GM18511 (cell line): ENCODE data around the gene TRIM40.
"Not testable (repeated sequence)": the region's sequence is repeated elsewhere in the genome, so short reads cannot be mapped to it uniquely, and the experiment has no call there.

ENCODE experiments used
- ATAC-seq: cut with Tn5 transposase; IDR thresholded peaks from one replicate; pipeline ENCODE4 v1.9.1; 2021; ENCODE audit warnings: mild to moderate bottlenecking, moderate library complexity; ENCODE audit not compliant: unreplicated experiment

Gene TRIM40

DNA sequence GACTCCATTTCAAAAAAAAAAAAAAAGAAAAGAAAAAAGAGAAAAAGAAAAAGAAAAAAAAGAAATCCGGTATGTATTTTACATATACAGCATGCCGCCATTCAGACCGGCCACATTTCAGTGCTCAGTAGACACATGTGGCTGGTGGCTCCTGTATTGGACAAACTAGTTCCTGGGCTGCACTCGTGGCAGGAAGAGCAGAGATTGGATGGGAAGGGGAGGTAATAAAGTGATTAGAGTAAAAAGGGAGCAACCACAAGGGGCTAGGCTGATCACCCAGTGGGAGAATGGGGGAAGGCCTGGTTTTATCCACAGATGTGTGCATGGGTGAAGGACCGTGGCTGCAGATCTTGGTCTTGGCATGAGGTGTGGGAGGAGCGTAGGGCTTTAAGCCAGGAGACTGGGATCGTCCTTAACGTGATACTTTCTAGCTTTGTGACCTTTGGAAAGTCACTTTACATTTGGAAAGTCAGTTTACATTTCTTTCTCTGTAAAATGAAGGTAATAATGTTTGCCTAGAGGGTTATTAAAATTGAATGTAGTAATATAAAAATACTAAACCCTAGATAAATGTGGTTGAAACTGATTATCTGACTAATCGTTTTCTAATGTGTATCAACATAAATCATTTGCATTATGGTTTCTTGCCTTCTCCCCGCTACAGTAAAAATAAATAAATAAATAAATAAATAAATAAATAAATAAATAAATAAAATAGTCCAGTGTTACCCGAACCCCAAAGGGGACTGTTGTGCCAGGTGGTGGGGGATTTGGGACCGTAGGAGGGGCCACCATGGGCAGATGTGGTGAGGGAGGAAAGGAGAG, 26.5 kb downstream of the TRIM40 start:
- ATAC-seq = no peak

DNA sequence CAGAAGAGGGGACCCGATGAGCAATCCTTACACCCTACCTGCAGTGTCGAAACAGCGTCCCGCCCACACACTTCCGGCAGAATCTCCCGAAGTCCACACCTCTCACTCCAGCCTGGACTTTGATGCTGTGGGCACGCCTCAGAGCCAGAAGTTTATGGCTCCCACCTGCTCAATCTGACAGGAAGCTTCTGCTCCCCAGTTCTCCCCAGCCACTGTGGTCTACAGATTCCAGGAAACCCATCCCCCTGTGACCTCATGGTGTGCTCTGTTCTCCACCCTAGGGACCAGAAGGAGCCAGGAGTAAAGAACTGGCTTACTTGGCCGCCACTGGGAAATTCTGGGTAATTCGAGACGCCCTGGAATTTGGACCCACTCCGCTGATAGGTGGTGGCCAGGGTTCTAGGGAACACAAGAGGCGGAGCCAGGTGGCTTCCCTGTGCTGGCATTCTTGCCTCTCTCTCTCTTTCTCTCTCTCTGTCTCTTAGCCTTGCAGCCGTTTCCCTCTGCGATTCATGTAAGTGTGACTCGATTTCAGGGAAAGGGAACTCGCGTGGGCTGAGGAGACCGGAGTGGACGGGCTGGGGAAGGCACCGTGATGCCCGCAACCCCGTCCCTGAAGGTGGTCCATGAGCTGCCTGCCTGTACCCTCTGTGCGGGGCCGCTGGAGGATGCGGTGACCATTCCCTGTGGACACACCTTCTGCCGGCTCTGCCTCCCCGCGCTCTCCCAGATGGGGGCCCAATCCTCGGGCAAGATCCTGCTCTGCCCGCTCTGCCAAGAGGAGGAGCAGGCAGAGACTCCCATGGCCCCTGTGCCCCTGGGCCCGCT, 27.4 kb downstream of the TRIM40 start, which contains the start of gene TRIM15:
Gene TRIM15, plus strand, starts transcription at position 457 of the 828 bp plus-strand sequence. Its CDS starts 139 bp downstream, at position 596.
- no peak for ATAC-seq

DNA sequence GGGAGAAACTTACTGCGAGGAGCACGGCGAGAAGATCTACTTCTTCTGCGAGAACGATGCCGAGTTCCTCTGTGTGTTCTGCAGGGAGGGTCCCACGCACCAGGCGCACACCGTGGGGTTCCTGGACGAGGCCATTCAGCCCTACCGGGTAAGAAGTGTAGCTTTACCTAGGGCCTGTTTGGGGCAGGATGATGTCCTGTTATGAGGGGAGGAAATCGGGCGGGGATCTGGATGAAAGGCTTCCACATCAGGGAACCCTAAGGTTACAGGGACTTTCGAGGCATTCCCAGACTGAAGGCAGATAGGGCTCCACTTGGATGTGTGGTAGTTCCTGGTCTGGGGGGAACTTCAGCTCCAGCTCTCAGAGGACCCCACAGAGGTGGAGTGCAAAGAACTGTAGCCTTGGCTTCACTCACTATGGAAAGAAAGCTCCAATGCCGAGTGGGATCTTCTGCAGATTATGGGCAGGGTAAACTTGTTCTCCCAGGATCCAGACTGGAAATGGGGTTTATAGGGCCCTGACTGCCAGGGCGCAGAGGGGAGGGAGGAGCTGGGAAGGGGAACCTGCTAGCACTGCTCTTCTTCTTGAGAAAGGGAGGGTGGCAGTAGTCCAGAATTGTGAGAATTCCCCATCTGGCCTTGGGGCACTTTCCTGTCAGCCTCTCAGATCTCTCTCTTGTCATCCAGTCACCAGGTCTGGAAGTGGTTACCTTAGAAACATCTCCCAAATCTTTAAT, 28.1 kb downstream of the TRIM40 start:
- ATAC-seq = no peak

DNA sequence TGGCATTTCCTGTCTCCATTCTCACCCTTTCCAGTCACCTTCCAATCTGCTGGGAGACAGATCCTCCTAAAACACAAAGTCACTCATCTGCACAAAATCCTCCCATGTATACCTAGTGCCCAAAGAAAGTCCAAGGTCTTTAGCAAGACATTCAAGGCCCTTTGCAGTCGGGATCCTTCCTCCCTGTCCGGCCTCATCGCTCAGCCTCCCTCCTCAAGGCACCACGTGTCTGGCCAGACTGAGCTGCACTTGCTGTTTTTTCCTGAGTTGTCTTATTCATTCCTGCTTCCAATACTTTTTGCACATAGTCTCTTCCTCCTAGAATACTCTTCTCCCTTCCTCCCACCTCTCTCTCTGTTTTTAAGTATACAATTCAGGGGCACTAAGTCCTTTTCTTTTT, 28.8 kb downstream of the TRIM40 start:
- no peak for ATAC-seq

DNA sequence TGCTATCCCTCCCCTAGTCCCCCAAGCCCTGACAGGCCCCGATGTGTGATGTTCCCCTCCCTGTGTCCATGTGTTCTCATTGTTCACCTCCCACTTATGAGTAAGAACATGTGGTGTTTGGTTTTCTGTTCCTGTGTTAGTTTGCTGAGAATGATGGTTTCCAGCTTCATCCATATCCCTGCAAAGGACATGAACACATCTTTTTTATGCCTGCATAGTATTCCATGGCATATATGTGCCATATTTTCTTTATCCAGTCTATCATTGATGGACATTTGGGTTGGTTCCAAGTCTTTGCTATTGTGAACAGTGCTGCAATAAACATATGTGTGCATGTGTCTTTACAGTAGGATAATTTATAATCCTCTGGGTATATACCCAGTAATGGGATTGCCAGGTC, 29.3 kb downstream of the TRIM40 start:
- ATAC-seq = not testable (repeated sequence)

DNA sequence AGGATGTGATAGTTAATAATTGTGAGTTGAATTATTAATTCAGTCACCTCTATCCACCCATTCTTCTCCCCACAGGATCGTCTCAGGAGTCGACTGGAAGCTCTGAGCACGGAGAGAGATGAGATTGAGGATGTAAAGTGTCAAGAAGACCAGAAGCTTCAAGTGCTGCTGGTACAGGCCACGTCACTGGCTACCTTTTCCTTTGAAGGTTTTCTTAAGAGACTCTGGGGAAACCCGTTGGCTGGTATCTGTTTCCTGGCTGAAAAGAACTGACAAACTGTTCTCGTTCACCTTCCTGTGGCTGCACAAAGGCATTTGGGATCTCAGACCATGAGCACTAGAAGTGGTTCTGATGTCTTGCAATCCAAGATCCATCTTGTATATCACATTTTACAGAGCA, 31.2 kb downstream of the TRIM40 start:
- ATAC-seq = no peak

DNA sequence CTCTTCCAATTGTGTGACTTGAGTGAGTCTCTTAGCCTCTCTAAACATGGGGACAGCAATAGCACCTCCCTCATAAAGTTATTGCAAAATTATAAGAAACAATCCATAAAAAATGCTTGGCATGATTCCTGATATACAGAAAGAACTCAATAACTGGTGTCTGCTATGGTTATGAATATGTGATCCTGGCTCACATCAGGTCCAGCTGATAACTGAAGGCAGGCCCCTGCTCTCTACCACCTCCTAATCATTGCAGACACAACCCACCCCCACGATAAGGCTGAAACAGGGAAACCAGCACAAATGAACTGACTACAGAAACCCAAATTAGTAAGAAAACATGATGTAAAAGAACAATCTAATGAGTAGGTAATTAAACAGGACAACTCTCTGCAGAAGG, 32.8 kb downstream of the TRIM40 start:
- ATAC-seq = no peak

DNA sequence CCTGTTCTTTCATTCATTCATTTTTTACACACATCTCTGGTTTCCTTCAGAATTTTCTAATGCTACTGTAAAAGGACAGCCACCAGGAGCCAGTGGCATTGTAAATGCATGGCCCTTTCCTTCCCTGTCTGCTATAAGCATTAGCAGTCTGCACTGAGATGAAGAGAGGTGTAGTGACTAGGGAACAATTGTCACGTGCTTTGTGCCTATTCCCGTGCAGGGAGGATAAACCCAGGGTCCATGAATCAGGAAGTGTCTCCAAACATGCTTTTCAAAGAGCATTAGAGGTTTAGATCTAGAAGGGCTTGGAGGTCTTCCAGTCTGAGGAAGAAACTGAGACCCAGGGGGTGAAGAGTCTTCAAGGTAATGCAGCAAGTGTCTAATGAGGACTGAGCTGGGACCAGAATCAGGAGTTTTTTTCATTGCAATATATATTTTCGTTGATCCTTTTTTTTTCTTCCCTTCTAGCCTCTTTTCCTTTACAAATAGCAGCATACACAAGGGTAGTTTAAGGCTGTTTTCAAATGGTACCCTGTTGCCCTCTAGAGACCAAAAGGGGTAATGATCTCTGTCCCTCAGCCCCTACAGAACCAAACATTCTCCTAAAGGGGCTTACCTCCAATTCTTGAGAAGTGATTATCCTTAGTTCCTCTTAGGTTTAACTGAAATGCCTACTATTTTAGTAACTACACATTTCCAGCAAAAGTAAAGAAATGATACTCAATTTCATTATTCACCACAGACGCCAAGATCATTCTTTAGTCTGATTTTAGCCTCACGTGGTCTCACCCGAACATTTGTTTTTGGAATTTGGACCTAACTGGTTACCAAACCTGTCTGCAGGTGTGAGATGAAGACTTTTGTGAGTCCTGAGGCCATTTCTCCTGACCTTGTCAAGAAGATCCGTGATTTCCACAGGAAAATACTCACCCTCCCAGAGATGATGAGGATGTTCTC, 34.0 kb downstream of the TRIM40 start:
- no peak for ATAC-seq

DNA sequence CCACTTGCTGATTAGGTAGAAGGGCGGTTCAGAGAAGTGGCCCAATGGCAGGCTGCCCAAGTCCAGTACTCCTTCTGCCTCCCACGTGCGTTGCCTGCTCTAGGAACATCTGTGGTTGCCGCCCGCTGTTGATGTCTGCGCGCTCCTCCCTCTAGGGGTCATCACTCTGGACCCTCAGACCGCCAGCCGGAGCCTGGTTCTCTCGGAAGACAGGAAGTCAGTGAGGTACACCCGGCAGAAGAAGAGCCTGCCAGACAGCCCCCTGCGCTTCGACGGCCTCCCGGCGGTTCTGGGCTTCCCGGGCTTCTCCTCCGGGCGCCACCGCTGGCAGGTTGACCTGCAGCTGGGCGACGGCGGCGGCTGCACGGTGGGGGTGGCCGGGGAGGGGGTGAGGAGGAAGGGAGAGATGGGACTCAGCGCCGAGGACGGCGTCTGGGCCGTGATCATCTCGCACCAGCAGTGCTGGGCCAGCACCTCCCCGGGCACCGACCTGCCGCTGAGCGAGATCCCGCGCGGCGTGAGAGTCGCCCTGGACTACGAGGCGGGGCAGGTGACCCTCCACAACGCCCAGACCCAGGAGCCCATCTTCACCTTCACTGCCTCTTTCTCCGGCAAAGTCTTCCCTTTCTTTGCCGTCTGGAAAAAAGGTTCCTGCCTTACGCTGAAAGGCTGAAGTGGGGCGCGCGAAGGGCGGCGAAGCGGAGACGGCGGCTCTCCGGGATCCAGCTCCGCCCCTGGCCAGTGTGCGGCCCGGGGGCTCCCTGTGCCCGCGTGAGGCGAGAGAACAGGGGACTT, 35.9 kb downstream of the TRIM40 start:
- ATAC-seq = no peak

DNA sequence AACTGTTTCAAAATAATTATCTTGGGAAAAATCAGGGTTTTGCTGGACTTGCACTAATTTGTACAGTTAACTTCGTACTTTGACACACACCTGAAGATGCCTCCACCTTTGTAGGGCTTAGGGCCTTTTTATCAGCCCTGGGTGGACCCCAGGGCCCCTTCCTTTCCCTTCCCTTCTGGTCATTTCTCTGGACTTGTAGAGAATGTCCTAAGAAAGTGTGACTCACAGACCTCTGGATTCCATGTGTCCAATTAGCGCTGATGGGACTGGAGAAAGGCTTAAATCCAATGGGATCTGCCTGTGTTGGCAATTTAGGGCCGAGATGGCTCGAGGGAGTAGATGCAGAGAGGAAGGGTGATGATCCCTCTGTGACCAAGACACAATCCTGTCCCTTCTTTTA, 36.7 kb downstream of the TRIM40 start:
- ATAC-seq = no peak

DNA sequence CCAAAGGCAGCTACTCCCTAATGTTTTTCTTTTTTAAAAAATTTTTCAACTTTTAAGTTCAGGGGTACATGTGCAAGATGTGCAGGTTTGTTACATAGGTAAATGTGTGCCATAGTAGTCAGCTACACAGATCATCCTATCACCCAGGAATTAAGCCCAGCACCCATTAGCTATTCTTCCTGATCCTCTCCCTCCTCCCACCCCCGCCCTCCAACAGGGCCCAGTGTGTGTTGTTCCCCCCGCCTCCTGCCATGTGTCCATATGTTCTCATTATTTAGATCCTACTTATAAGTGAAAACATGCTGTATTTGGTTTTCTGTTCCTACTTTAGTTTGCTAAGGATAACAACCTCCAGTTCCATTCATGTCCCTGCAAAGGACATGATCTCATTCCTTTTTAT, 39.8 kb downstream of the TRIM40 start:
- ATAC-seq = no peak

DNA sequence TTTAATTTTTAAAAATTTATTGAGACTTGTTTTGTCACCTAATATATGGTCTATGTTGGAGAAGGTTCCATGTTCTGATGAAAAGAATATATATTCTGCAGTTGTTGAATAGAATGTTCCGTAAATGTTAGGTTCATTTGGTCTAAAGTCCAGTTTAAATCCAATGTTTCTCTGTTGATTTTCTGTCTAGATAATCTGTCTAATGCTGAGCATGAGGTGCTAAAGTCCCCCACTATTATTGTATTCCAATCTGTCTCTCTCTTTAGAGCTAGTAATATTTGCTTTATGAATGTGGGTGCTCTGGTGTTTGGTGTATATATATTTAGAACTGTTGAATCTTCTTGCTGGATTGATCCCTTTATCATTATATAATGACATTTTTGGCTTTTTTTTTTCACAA, 42.9 kb downstream of the TRIM40 start:
- no peak for ATAC-seq

DNA sequence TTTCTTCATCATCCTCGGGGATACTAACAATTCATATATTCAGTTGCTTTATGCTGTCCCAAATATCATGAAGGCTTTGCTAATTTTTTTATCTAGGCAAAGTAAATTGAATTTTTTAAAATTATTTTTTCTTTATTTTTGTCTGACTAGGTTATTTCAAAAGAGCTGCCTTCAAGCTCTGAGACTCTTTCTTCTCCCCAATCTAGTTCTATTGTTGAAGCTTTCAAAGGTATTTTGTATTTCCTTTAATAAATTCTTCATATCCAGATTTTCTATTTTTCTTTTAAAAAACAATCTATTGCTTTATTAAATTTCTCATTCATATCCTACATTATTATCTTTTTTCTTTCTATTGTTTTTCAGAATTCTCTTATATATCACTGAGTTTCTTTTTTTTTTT, 44.2 kb downstream of the TRIM40 start:
- no peak for ATAC-seq

DNA sequence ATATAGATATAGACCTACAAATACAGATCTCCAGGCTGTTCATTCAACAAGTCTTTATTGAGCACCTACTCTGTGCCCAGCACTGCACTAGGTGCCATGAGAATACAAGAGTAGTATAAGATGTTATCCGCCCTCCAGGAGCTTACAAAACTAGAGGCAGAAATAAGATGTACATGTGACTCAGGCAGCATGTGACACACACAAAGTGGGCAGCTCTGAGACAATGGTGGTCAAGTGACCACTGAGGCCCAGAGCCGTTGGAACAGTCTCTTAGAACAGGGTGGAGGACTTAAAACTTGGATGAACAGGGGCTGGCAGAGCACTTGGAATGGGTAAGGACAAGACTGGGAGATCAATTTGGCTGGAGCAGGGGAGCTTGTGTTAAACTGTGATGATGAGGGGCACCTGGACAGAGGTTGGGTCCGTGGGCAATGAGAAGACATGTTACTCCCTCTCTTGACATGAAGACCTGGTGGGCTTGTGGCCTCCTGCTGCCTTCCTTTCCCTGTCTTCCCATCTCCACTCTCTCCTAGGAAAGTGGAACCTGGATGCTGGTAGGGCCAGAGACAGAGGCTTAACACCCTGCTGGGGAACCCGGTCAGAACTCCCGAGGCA, 48.6 kb downstream of the TRIM40 start:
- no peak for ATAC-seq

DNA sequence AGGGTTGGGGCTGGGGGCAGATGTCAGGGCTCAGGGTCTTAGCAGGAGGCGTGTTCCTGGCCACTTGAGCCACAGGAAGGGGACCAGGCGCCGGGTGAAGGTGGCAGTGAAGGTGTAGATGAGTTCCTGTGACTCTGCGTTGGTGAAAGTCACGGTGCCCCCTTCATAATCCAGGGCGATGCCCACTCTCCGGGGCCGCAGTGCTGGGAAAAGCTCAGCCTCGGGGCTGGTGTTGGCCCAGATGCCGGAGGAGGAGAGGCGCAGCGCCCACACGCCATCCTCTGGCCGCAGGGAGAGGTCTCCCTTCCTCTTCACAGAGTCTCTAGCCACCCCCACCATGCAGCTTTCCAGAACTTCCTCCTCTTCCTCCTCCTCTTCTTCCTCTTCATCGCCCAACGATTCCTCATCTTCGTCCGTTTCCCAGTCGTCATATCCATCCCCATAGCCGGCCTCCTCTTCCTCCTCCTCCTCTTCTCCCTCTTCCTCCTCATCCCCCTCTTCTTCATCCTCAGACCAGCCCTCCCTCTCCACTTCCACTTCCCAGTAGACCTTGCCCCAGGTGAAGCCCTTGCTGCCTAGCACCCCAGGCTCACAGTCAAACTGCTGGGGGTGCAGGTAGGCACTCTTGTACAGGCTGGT, 50.0 kb downstream of the TRIM40 start:
- ATAC-seq = no peak

DNA sequence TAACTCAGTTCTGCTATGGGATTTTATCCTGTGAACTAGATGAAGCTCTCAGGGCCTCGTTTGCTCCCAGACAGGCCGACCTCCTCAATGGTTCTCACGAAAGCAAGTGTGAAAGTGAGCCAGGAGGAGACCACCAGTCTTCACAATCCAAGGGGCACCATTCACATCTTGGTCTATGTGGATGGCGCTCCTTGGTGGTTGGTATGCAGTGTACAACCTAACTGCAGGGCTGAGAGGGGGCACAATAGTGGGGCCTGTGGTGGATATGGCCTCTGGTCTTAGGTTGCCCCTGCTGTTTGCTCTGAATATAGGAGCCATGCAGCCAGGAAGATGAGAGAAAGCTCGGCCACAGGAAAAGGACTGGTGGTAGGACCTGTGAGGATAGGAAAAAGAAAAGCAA, 52.6 kb downstream of the TRIM40 start:
- no peak for ATAC-seq

DNA sequence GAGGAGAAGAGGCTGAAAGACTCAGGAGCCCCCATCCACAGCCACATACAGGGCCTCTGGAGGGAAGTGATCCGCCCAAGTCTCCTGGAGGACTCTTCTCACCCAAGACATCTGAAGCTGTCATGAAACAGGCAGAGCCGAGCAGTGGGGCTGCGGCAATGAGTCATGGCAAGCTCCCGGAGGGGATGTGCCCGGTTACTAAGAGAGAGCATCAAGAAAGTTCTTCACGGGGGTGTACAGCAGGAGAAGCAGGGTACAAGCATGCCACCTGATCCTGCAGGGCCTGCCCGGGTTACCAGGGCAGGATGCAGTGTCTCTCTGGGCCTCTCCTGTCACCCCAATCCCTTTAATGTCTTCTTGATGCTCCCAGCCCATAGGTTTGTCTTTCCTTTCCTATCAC, 56.1 kb downstream of the TRIM40 start:
- no peak for ATAC-seq
